GM06990 (cell line): ENCODE results near the gene TRRAP.

Experiments
- DNase-seq: peaks from one replicate; pipeline ENCODE4 v3.0.0-alpha.2; 2011; ENCODE audit not compliant: insufficient read length; ENCODE audit errors: extremely low read depth
- H3K27me3 ChIP-seq: replicated peaks from 2 replicates; pipeline ENCODE4 v1.6.0; 2011; ENCODE audit warnings: low read length; ENCODE audit not compliant: control insufficient read depth, insufficient read depth
- H3K36me3 ChIP-seq: 2 replicates; pipeline ENCODE4 v1.5.1; 2011; ENCODE audit warnings: low read length; ENCODE audit not compliant: control insufficient read depth, insufficient read depth
- H3K4me3 ChIP-seq: replicated peaks from 2 replicates; pipeline ENCODE4 v1.5.1; 2011; ENCODE audit warnings: low read depth, mild to moderate bottlenecking, control low read depth, low read length
- TF ChIP-seq, protein P1 (sequence below): IDR thresholded peaks from 2 replicates; pipeline ENCODE4 v1.5.1; 2011; ENCODE audit warnings: low read length, control low read depth, mild to moderate bottlenecking, inconsistent platforms; ENCODE audit not compliant: insufficient read depth, poor library complexity, severe bottlenecking

The TRRAP gene

DNA sequence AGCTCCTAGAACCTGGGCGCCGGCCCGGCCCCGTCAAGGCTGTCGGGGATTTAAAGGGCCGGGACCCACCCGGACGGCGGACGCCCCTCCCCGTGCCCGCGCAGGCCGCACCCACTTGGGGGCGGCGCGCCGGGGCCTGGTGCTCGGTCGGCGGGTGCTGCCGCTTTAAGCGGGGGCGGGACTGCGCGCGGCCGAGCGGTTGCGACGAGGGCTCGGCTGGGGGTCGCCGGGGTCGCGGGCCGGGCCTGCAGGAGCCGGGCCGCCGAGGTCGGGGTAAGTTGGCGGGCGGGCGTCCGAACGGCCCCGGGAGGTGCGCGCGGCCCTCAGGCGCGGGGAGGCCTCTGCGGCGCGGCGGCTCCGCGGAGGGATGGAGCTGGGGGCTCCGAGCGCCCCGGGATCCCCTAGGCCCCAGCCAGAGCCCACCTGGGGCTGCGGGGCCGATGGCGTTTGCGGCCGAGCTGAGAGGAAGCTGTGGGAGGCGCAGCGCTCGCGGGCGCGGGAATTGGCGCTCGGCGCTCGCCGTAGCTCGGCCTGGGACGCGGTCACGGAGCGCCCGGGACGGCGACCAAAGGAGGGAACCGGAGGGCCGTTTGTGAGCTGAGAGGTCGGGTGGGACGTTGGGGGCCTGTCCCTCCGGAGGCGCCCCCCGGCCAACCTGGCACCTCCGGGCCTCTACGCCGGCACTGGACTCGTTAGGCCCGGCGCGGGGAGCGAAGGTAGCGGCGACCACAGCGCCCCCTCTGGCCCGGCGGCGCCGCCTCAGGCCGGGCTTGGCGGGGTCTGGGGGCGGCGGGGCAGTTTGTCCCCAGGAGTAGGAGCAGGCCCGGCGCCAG lies at the start of gene TRRAP:
TSS of gene TRRAP (plus strand) at position 168 of the 833 bp plus-strand sequence. CDS start 2,619 bp downstream, outside the sequence.
- H3K27me3 ChIP-seq, result no peaks in the 10 kb centered on the region
- peak; percentile 88 for DNase-seq
- H3K4me3 ChIP-seq, result peak within 1 kb of the TSS; percentile 83
- peaks cover 2% of the 10 kb centered on the region; the same call in 1 of the 2 replicates for H3K36me3 ChIP-seq
- TF ChIP-seq, protein P1, sequence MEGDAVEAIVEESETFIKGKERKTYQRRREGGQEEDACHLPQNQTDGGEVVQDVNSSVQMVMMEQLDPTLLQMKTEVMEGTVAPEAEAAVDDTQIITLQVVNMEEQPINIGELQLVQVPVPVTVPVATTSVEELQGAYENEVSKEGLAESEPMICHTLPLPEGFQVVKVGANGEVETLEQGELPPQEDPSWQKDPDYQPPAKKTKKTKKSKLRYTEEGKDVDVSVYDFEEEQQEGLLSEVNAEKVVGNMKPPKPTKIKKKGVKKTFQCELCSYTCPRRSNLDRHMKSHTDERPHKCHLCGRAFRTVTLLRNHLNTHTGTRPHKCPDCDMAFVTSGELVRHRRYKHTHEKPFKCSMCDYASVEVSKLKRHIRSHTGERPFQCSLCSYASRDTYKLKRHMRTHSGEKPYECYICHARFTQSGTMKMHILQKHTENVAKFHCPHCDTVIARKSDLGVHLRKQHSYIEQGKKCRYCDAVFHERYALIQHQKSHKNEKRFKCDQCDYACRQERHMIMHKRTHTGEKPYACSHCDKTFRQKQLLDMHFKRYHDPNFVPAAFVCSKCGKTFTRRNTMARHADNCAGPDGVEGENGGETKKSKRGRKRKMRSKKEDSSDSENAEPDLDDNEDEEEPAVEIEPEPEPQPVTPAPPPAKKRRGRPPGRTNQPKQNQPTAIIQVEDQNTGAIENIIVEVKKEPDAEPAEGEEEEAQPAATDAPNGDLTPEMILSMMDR, result peak; percentile 70

DNA sequence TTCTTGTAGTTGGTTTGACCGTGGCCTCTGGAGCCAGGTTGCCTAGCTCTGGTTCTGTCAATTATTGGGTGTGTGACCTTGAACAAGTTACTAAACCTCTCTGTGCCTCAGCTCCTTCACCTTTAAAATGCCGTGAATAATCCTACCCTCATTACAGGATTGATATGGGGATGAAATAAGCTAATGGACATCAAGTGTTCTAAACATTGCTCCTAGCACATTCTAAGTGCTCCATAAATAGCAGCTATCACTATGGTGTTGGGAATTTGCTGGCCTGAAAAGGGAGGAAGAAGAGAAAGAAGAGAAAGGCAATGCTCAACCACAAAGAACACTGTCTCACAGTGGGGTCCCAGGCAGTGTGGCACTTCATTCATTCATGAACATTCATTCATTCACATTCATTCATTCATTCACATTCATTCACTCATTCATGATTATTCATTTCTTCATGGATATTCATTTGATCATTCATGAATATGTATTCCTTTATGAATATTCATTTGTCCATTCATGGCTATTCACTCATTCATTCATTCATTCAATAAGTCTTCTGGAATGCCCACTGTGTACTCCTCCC lies 47.3 kb upstream of the TRRAP start:
- TF ChIP-seq, protein P1, result no peak
- no peak overlapping the region for H3K4me3 ChIP-seq
- H3K27me3 ChIP-seq, result no peaks in the 10 kb centered on the region
- no peak for DNase-seq
- no peaks in the 10 kb centered on the region for H3K36me3 ChIP-seq

DNA sequence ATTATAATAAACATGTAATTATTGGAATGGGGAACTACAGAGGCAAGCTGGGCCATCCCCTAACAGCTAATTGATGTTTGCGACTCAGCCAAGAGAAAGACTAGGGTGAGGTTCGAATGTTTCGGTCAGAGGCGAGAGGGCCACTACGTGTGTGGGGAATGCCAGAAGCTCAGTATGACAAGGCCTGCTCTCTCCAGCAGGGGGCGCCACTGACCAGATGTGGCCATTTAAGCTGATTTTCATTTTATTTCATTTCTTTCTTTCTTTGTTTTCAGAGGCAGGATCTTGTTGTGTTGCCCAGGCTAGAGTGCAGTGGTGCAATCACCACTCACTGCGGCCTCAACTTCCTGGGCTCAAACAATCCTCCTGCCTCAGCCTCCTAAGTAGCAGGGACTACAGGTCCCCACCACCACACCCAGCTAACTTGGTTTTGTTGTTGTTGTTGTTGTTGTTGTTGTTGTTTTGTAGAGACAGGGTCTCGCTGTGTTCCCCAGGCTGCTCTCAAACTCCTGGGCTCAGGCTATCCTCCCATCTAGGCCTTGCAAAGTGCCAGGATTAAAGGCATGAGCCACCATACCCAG lies 46.6 kb upstream of the TRRAP start:
- no peaks in the 10 kb centered on the region for H3K36me3 ChIP-seq
- no peak for DNase-seq
- no peaks in the 10 kb centered on the region for H3K27me3 ChIP-seq
- TF ChIP-seq, protein P1, result peak; percentile 72
- H3K4me3 ChIP-seq, result no peak overlapping the region

DNA sequence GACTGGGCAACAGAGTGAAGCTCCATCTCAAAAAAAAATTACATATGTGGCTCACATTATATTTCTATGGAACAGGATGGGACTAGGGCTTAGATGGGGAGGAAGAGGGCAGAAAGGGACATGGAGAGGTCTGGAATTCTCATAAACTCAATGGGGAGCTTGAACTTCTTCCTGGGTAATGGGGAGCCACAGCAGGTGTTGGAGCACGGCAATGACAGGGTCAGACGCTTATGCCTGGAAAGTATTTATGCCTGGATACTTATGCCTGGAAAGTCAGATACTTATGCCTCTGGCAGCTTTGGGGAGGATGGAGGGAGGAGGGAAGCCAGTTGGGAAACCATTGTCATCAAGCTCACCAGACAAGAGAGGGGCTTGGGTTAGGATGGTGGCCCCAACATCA lies 45.3 kb upstream of the TRRAP start:
- no peaks in the 10 kb centered on the region for H3K27me3 ChIP-seq
- DNase-seq, result no peak
- no peaks in the 10 kb centered on the region for H3K36me3 ChIP-seq
- TF ChIP-seq, protein P1, result no peak
- no peak overlapping the region for H3K4me3 ChIP-seq

DNA sequence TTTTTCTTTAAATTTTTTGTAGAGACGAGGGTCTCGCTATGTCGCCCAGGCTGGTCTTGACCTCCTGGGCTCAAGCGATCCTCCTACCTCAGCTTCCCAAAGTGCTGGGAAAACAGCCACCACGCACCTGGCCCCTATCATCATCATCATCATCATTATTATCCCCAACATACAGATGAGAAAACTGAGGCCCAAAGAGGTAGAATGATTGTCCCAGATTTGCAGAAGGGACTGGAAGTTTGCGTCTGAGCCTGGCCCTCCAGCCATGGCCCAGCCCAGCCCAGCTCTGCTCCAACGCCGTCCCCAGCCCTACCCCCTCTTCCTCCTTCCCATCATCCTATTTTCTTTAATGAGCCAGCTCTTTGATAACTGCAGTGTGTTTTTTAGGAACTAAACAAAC lies 43.4 kb upstream of the TRRAP start:
- no peak overlapping the region for H3K4me3 ChIP-seq

More for the DNA sequence above, 43.4 kb upstream of the TRRAP start:
- TF ChIP-seq, protein P1, result no peak
- no peak for DNase-seq
- H3K27me3 ChIP-seq, result no peaks in the 10 kb centered on the region
- no peaks in the 10 kb centered on the region for H3K36me3 ChIP-seq
